Neural cell (in vitro differentiated cells): ENCODE results near the gene PLEKHM3. TPM values are rescaled to one million over a fixed set of nuclear protein-coding genes. Genes with fewer than 3 reads are reported as not detected.

ENCODE experiments used
- H2AFZ ChIP-seq: fragments of 200-600, 300-800 bp; sonication (generic), shearing (Covaris generic); 2 replicates; pipeline ENCODE4 v1.6.0; 2014; ENCODE audit warnings: low read depth, mild to moderate bottlenecking, antibody characterized with exemption, low read length, moderate library complexity
- H3F3A ChIP-seq: fragments of 200-600 bp; shearing (Covaris generic); 2 replicates; pipeline ENCODE4 v1.6.1; 2016; ENCODE audit warnings: mild to moderate bottlenecking, moderate library complexity, mixed read lengths, antibody characterized with exemption, low read length; ENCODE audit not compliant: insufficient read depth, poor library complexity, severe bottlenecking
- H3K27ac ChIP-seq: fragments of 200-600, 300-800 bp; sonication (generic), shearing (Covaris generic); 2 replicates; pipeline ENCODE4 v1.5.1; 2014; ENCODE audit warnings: mild to moderate bottlenecking, low read length, moderate library complexity
- H3K27me3 ChIP-seq: fragments of 300-800, 200-600 bp; sonication (generic), shearing (Covaris generic); 2 replicates; pipeline ENCODE4 v1.6.0; 2014; ENCODE audit warnings: mild to moderate bottlenecking, low read depth, low read length, moderate library complexity; ENCODE audit not compliant: insufficient read depth
- H3K36me3 ChIP-seq: fragments of 300-800, 200-600 bp; sonication (generic), shearing (Covaris generic); 2 replicates; pipeline ENCODE4 v1.5.1; 2014; ENCODE audit warnings: mild to moderate bottlenecking, antibody characterized with exemption, low read length, moderate library complexity; ENCODE audit not compliant: insufficient read depth
- H3K4me2 ChIP-seq: fragments of 300-800, 200-600 bp; sonication (generic), shearing (Covaris generic); 2 replicates; pipeline ENCODE4 v1.6.0; 2014; ENCODE audit warnings: mild to moderate bottlenecking, low read length
- H3K4me3 ChIP-seq: fragments of 300-800, 200-600 bp; sonication (generic), shearing (Covaris generic); 2 replicates; pipeline ENCODE4 v1.5.1; 2014; ENCODE audit warnings: mild to moderate bottlenecking, low read length, moderate library complexity
- H3K79me2 ChIP-seq: fragments of 200-600 bp; shearing (Covaris generic); replicated peaks from 2 replicates; pipeline ENCODE4 v1.6.0; 2014; ENCODE audit warnings: mild to moderate bottlenecking, low read length, moderate library complexity; ENCODE audit not compliant: insufficient read depth
- H3K9ac ChIP-seq: fragments of 300-800, 200-600 bp; sonication (generic), shearing (Covaris generic); 2 replicates; pipeline ENCODE4 v1.6.1; 2016; ENCODE audit warnings: mild to moderate bottlenecking, low read length, mixed read lengths
- H3K9me2 ChIP-seq: fragments of 200-600 bp; shearing (Covaris generic); 2 replicates; pipeline ENCODE4 v1.6.1; 2016; ENCODE audit warnings: mild to moderate bottlenecking, low read length, mixed read lengths; ENCODE audit not compliant: insufficient read depth
- H3K9me3 ChIP-seq: fragments of 200-600, 300-800 bp; sonication (generic), shearing (Covaris generic); 2 replicates; pipeline ENCODE4 v1.6.1; 2016; ENCODE audit warnings: mild to moderate bottlenecking, mixed run types, low read length, moderate library complexity, mixed read lengths
- H4K20me1 ChIP-seq: fragments of 200-600 bp; shearing (Covaris generic); 2 replicates; pipeline ENCODE4 v1.6.1; 2016; ENCODE audit warnings: mild to moderate bottlenecking, mixed run types; ENCODE audit not compliant: insufficient read depth
- EP300 ChIP-seq: fragments of 450-650 bp; conservative IDR thresholded peaks from 2 replicates; pipeline ENCODE4 v1.6.1; 2014; ENCODE audit warnings: antibody characterized with exemption, mild to moderate bottlenecking, moderate library complexity; ENCODE audit not compliant: poor library complexity, severe bottlenecking
- EZH2 ChIP-seq: fragments of 200-600, 300-800 bp; shearing (Covaris generic), sonication (generic); IDR thresholded peaks from 2 replicates; pipeline ENCODE4 v1.6.1; 2014; ENCODE audit warnings: antibody characterized with exemption, low read length, borderline replicate concordance, mild to moderate bottlenecking; ENCODE audit not compliant: insufficient read depth, poor library complexity, severe bottlenecking
- MXI1 ChIP-seq: fragments of 450-650 bp; conservative IDR thresholded peaks from 2 replicates; pipeline ENCODE4 v1.6.1; 2014; ENCODE audit warnings: antibody characterized with exemption, mild to moderate bottlenecking; ENCODE audit not compliant: poor library complexity, severe bottlenecking
- POLR2AphosphoS5 ChIP-seq: IDR thresholded peaks from 2 replicates; pipeline ENCODE4 v1.6.1; 2012
- RAD21 ChIP-seq: fragments of 450-650 bp; conservative IDR thresholded peaks from 2 replicates; pipeline ENCODE4 v1.6.1; 2014; ENCODE audit warnings: antibody characterized with exemption, mild to moderate bottlenecking, moderate library complexity
- SMC3 ChIP-seq: fragments of 450-650 bp; conservative IDR thresholded peaks from 2 replicates; pipeline ENCODE4 v1.6.1; 2014; ENCODE audit warnings: antibody characterized with exemption, mild to moderate bottlenecking, moderate library complexity; ENCODE audit not compliant: poor library complexity
- TAF1 ChIP-seq: IDR thresholded peaks from 2 replicates; pipeline ENCODE4 v1.6.1; 2012; ENCODE audit warnings: low read depth
- polyA plus RNA-seq: library from polyadenylated mRNA; depleted of rRNA; stranded (reverse); fragments of >200 nt; gene quantifications from 2 replicates; pipeline ENCODE4 v1.2.3, GENCODE V29; 2014
- TF ChIP-seq, protein P1 (sequence below): IDR thresholded peaks from 2 replicates; pipeline ENCODE4 v1.6.1; 2012; ENCODE audit warnings: borderline replicate concordance
- TF ChIP-seq, protein P2 (sequence below): fragments of 450-650 bp; IDR thresholded peaks from 2 replicates; pipeline ENCODE4 v1.5.1; 2014; ENCODE audit warnings: antibody characterized with exemption, mild to moderate bottlenecking, moderate library complexity; ENCODE audit not compliant: poor library complexity, severe bottlenecking

The PLEKHM3 gene
- polyA plus RNA-seq, 1 donor from 2014 or later, result 13.4 TPM

GRCh38 chr2:207828361-207829057 is 196.8 kb downstream of the PLEKHM3 start:
- H2AFZ ChIP-seq, result no peak overlapping the region
- H3K9me3 ChIP-seq, result no peaks in the 10 kb centered on the region
- H3K9me2 ChIP-seq, result no peaks in the 10 kb centered on the region
- H3F3A ChIP-seq, result no peaks in the 10 kb centered on the region
- peak overlapping the region; percentile 39 for H3K4me2 ChIP-seq
- H3K79me2 ChIP-seq, result no peaks in the 10 kb centered on the region
- peak overlapping the region; percentile 13 for H3K9ac ChIP-seq
- no peaks in the 10 kb centered on the region for H3K27me3 ChIP-seq
- H3K4me3 ChIP-seq, result peak overlapping the region; percentile 42
- H4K20me1 ChIP-seq, result no peaks in the 10 kb centered on the region
- H3K36me3 ChIP-seq, result no peaks in the 10 kb centered on the region
- TF ChIP-seq EP300 (peak; percentile 84), EZH2 (no peak), TAF1 (no peak), RAD21 (no peak), POLR2AphosphoS5 (peak; percentile 57), SMC3 (no peak), MXI1 (no peak)
- TF ChIP-seq, protein P1, sequence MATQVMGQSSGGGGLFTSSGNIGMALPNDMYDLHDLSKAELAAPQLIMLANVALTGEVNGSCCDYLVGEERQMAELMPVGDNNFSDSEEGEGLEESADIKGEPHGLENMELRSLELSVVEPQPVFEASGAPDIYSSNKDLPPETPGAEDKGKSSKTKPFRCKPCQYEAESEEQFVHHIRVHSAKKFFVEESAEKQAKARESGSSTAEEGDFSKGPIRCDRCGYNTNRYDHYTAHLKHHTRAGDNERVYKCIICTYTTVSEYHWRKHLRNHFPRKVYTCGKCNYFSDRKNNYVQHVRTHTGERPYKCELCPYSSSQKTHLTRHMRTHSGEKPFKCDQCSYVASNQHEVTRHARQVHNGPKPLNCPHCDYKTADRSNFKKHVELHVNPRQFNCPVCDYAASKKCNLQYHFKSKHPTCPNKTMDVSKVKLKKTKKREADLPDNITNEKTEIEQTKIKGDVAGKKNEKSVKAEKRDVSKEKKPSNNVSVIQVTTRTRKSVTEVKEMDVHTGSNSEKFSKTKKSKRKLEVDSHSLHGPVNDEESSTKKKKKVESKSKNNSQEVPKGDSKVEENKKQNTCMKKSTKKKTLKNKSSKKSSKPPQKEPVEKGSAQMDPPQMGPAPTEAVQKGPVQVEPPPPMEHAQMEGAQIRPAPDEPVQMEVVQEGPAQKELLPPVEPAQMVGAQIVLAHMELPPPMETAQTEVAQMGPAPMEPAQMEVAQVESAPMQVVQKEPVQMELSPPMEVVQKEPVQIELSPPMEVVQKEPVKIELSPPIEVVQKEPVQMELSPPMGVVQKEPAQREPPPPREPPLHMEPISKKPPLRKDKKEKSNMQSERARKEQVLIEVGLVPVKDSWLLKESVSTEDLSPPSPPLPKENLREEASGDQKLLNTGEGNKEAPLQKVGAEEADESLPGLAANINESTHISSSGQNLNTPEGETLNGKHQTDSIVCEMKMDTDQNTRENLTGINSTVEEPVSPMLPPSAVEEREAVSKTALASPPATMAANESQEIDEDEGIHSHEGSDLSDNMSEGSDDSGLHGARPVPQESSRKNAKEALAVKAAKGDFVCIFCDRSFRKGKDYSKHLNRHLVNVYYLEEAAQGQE, result no peak
- TF ChIP-seq, protein P2, sequence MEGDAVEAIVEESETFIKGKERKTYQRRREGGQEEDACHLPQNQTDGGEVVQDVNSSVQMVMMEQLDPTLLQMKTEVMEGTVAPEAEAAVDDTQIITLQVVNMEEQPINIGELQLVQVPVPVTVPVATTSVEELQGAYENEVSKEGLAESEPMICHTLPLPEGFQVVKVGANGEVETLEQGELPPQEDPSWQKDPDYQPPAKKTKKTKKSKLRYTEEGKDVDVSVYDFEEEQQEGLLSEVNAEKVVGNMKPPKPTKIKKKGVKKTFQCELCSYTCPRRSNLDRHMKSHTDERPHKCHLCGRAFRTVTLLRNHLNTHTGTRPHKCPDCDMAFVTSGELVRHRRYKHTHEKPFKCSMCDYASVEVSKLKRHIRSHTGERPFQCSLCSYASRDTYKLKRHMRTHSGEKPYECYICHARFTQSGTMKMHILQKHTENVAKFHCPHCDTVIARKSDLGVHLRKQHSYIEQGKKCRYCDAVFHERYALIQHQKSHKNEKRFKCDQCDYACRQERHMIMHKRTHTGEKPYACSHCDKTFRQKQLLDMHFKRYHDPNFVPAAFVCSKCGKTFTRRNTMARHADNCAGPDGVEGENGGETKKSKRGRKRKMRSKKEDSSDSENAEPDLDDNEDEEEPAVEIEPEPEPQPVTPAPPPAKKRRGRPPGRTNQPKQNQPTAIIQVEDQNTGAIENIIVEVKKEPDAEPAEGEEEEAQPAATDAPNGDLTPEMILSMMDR, result no peak
- H3K27ac ChIP-seq, result peak overlapping the region; percentile 50

DNA sequence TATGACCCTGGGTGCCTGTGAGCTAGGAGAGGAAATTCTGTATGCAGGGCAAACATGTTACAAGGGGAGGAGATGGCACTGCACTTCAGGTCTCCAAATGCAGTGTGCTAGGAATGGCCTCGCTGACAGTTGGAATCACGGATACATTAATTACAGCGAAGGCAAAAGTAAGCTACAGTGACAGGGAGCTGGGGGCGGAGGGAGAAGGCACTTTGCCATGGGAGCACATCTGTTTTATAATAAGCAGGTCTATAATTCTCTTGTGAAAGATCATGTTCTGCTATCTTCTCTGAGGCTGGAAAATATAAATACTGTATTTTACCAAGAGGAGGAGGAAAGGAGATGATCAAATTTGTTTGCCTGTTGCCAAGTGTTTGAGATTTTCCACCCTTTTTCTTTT is 199.3 kb downstream of the PLEKHM3 start:
- Histone ChIP-seq H3K9me3 (no peaks in the 10 kb centered on the region), H3K9ac (no peak overlapping the region), H3K27ac (no peak overlapping the region), H3K36me3 (no peaks in the 10 kb centered on the region), H3K4me2 (no peak overlapping the region), H3K9me2 (no peaks in the 10 kb centered on the region), H2AFZ (no peak overlapping the region), H3K27me3 (no peaks in the 10 kb centered on the region), H3K4me3 (no peak overlapping the region), H3K79me2 (no peaks in the 10 kb centered on the region), H4K20me1 (no peaks in the 10 kb centered on the region), H3F3A (no peaks in the 10 kb centered on the region)
- TF ChIP-seq EZH2, result no peak
- peak; percentile 10 for TF ChIP-seq POLR2AphosphoS5
- TF ChIP-seq MXI1, result no peak
- TF ChIP-seq, protein P2, result no peak
